Right lobe of liver (tissue), 6 donors: ENCODE results near the gene MAP3K1. TPM values are rescaled to one million over a fixed set of nuclear protein-coding genes. Genes with fewer than 3 reads are reported as not detected.

Experiments
- ATAC-seq, 4 donors: fragments of 200-7000 bp; cut with Tn5 transposase; one replicate each; pipeline ENCODE4 v1.9.1; 2020; ENCODE audit warnings: mild to moderate bottlenecking in 4 of 4, moderate library complexity in 4 of 4
- DNase-seq, 3 donors: peaks; one replicate each; pipeline ENCODE4 v3.0.0-alpha.2; 2020
- H3K27ac ChIP-seq, 3 donors: fragments of 200-600 bp; one replicate each; pipeline ENCODE4 v1.8.0; 2022
- H3K27me3 ChIP-seq, 2 donors: fragments of 200-600 bp; one replicate each; pipeline ENCODE4 v1.8.0; 2022
- H3K36me3 ChIP-seq, 4 donors: fragments of 200-600 bp; sonication (generic) in 1 of 4; one replicate each; pipeline versions ENCODE4 v1.5.1 to v1.8.0; 2017 to 2022; ENCODE audit warnings: control low read depth in 1 of 4
- H3K4me1 ChIP-seq, 4 donors: fragments of 200-600 bp; sonication (generic) in 1 of 4; one replicate each; pipeline versions ENCODE4 v1.5.1 to v1.8.0; 2017 to 2022; ENCODE audit warnings: control low read depth in 1 of 4
- H3K4me3 ChIP-seq, 3 donors: fragments of 200-600 bp; one replicate each; pipeline ENCODE4 v1.8.0; 2022
- H3K9me3 ChIP-seq, 4 donors: fragments of 200-600 bp; sonication (generic) in 1 of 4; one replicate each; pipeline versions ENCODE4 v1.5.1 to v1.8.0; 2017 to 2022; ENCODE audit warnings: control low read depth in 1 of 4
- CTCF ChIP-seq, 4 donors: fragments of 200-600 bp in 3 of 4; fragments of 450-650 bp in 1 of 4; IDR thresholded peaks; one replicate each; pipeline versions ENCODE4 v1.5.1 to v1.8.0; 2016 to 2022; ENCODE audit warnings: antibody characterized with exemption in 4 of 4, mild to moderate bottlenecking in 2 of 4
- POLR2A ChIP-seq: fragments of 450-650 bp; IDR thresholded peaks from one replicate; pipeline ENCODE4 v1.6.1; 2017; ENCODE audit warnings: antibody characterized with exemption, mild to moderate bottlenecking
- WGBS: methylation state at CpG from one replicate; pipeline ENCODE4 v1.1.6; 2018; ENCODE audit warnings: low coverage, low lambda C conversion rate; ENCODE audit not compliant: insufficient coverage; ENCODE audit errors: missing lambda C conversion rate; 5-methylcytosine and 5-hydroxymethylcytosine counted together
- intact Hi-C, 2 donors: fragments of 100-400 bp; cut with DNase I; formaldehyde crosslinking; loops; one replicate each; pipeline versions ENCODE4 v1.11.2 to v1.14.1; 2022
- total RNA-seq, 6 experiments: library from RNA; depleted of rRNA in 2 of 6; stranded (reverse); fragments of >200 nt in 2 of 6; fragmentation: NEBNext Ultra II Directional in 3 of 6; extraction: Animal tissue kit (Norgen Biotek cat#: 25700) in 3 of 6; gene quantifications; one replicate each; pipeline versions ENCODE4 v1.1.0 to v1.2.4, GENCODE V29; 2016 to 2023
- donor health status: DM: no; HTN: yes; CAD: no.
- donor health status: DM: no; HTN: no; CAD: no.
- donor health status: DM: no; HTN: no; CAD: no.
- donor health status: DM: no; HTN: yes; CAD: no.
- donor health status: DM: no; HTN: yes; CAD: no.

Gene MAP3K1
- total RNA-seq, 6 experiments from 2014 or later = 6.3 to 10.3 (median 8.3) TPM

- DNase-seq (no peak), ATAC-seq (no peak)
- no peaks in the 10 kb centered on the region for H3K36me3 ChIP-seq
- no peaks in the 10 kb centered on the region for H3K9me3 ChIP-seq
- H3K4me1 ChIP-seq = no peaks in the 10 kb centered on the region
- TF ChIP-seq POLR2A (no peak), CTCF (IDR thresholded peaks at IDR 0.05) (no peak)
- H3K27ac ChIP-seq = no peak overlapping the region
- H3K27me3 ChIP-seq = no peaks in the 10 kb centered on the region
- H3K4me3 ChIP-seq = no peak overlapping the region
- intact Hi-C loops = no loop called here
These were observed 16.8 kb upstream of the MAP3K1 start for GRCh38 chr5:56798521-56798920.

GRCh38 chr5:56800186-56800585, 15.2 kb upstream of the MAP3K1 start:
- intact Hi-C loops = no loop called here
- H3K36me3 ChIP-seq = no peaks in the 10 kb centered on the region
- no peaks in the 10 kb centered on the region for H3K9me3 ChIP-seq
- H3K27ac ChIP-seq = no peak overlapping the region
- no peak for DNase-seq
- H3K4me3 ChIP-seq = no peak overlapping the region
- no peaks in the 10 kb centered on the region for H3K27me3 ChIP-seq
- H3K4me1 ChIP-seq = no peaks in the 10 kb centered on the region
- no peak for ATAC-seq
- TF ChIP-seq POLR2A (no peak), CTCF (IDR thresholded peaks at IDR 0.05) (no peak)

GRCh38 chr5:56801256-56801655, 14.1 kb upstream of the MAP3K1 start:
- Histone ChIP-seq H3K27me3 (no peaks in the 10 kb centered on the region), H3K27ac (no peak overlapping the region), H3K36me3 (no peaks in the 10 kb centered on the region), H3K9me3 (no peaks in the 10 kb centered on the region), H3K4me3 (no peak overlapping the region), H3K4me1 (no peaks in the 10 kb centered on the region)
- intact Hi-C loops = no loop called here
- ATAC-seq = no peak
- DNase-seq = no peak
- TF ChIP-seq POLR2A (no peak), CTCF (IDR thresholded peaks at IDR 0.05) (no peak)
- WGBS = 71% methylated on average over 3 of the region's 3 CpGs

- Histone ChIP-seq H3K4me1 (no peaks in the 10 kb centered on the region), H3K4me3 (no peak overlapping the region), H3K36me3 (no peaks in the 10 kb centered on the region), H3K27ac (no peak overlapping the region), H3K27me3 (no peaks in the 10 kb centered on the region), H3K9me3 (no peaks in the 10 kb centered on the region)
- DNase-seq (no peak), ATAC-seq (no peak)
- intact Hi-C loops = no loop called here
- 90% methylated on average over 2 of the region's 2 CpGs for WGBS
- TF ChIP-seq POLR2A = no peak
- TF ChIP-seq CTCF (IDR thresholded peaks at IDR 0.05) = no peak
These were observed 13.1 kb upstream of the MAP3K1 start for GRCh38 chr5:56802205-56802604.

GRCh38 chr5:56803025-56803424, 12.3 kb upstream of the MAP3K1 start:
- H3K27me3 ChIP-seq = no peaks in the 10 kb centered on the region
- no peak overlapping the region for H3K4me3 ChIP-seq
- no peak for DNase-seq
- no peak for TF ChIP-seq POLR2A
- intact Hi-C loops = no loop called here
- no peaks in the 10 kb centered on the region for H3K36me3 ChIP-seq
- no peaks in the 10 kb centered on the region for H3K9me3 ChIP-seq
- 92% methylated on average over 2 of the region's 2 CpGs for WGBS
- no peak for ATAC-seq
- H3K4me1 ChIP-seq = no peaks in the 10 kb centered on the region
- H3K27ac ChIP-seq = no peak overlapping the region
